ENCODE results near the gene MOV10L1.

- no peak for TF ChIP-seq EZH2phosphoT487 (IDR thresholded peaks at IDR 0.05; ENCODE audit: borderline replicate concordance, low read depth, low read length)
- TF ChIP-seq, protein P1, sequence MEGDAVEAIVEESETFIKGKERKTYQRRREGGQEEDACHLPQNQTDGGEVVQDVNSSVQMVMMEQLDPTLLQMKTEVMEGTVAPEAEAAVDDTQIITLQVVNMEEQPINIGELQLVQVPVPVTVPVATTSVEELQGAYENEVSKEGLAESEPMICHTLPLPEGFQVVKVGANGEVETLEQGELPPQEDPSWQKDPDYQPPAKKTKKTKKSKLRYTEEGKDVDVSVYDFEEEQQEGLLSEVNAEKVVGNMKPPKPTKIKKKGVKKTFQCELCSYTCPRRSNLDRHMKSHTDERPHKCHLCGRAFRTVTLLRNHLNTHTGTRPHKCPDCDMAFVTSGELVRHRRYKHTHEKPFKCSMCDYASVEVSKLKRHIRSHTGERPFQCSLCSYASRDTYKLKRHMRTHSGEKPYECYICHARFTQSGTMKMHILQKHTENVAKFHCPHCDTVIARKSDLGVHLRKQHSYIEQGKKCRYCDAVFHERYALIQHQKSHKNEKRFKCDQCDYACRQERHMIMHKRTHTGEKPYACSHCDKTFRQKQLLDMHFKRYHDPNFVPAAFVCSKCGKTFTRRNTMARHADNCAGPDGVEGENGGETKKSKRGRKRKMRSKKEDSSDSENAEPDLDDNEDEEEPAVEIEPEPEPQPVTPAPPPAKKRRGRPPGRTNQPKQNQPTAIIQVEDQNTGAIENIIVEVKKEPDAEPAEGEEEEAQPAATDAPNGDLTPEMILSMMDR (conservative IDR thresholded peaks at IDR 0.05; ENCODE audit: low read length) = no peak
These were observed 110.8 kb downstream of the MOV10L1 start, which contains the start of gene SELENOO for GRCh38 chr22:50200461-50201190.
